H1 (cell line): ENCODE results near the gene WDR64. TPM values are rescaled to one million over a fixed set of nuclear protein-coding genes. Genes with fewer than 3 reads are reported as not detected.
"Not testable (repeated sequence)": the region's sequence is repeated elsewhere in the genome, so short reads cannot be mapped to it uniquely, and the experiment has no call there.

ENCODE experiments used
- CTCF ChIA-PET: fragments of 300-600 bp; sonication (Branson Sonifier 250); formaldehyde crosslinking; loops from one replicate; lab custom pipeline; 2021; ENCODE audit not compliant: partially characterized antibody; lab: Charles Lee
- POLR2A ChIA-PET: fragments of 300-600 bp; sonication (Branson Sonifier 250); formaldehyde crosslinking; loops from one replicate; lab custom pipeline; 2021; ENCODE audit warnings: inconsistent platforms; ENCODE audit not compliant: partially characterized antibody; lab: Charles Lee
- DNase-seq, 2 experiments: peaks; one replicate each; pipeline versions ENCODE4 v3.0.0 to v3.0.0-alpha.2; 2010 to 2022; ENCODE audit warnings: low spot score in 2 of 2, low read depth in 1 of 2, mixed read lengths in 1 of 2
- FAIRE-seq: peaks from 2 replicates; lab custom pipeline; 2011; peaks lifted over from hg19 to GRCh38; lab: Jason Lieb, UNC
- H2AFZ ChIP-seq: 2 replicates; pipeline ENCODE4 v1.8.1; 2012; ENCODE audit warnings: low read length, inconsistent platforms
- H2AK5ac ChIP-seq: 2 replicates; pipeline ENCODE4 v1.6.1; 2013; ENCODE audit warnings: low read depth, low read length
- H2BK120ac ChIP-seq: replicated peaks from 2 replicates; pipeline ENCODE3; 2013; ENCODE audit warnings: low read depth, low read length, inconsistent platforms
- H2BK12ac ChIP-seq: 2 replicates; pipeline ENCODE4 v1.6.1; 2013; ENCODE audit warnings: low read depth, low read length
- H2BK15ac ChIP-seq: 2 replicates; pipeline ENCODE4 v1.6.1; 2013; ENCODE audit warnings: low read length
- H2BK20ac ChIP-seq: 2 replicates; pipeline ENCODE4 v1.6.1; 2013; ENCODE audit warnings: low read length
- H2BK5ac ChIP-seq: 2 replicates; pipeline ENCODE4 v1.6.1; 2013; ENCODE audit warnings: low read depth, low read length
- H3K14ac ChIP-seq: 2 replicates; pipeline ENCODE4 v1.6.1; 2013; ENCODE audit warnings: inconsistent platforms; ENCODE audit not compliant: insufficient read length
- H3K18ac ChIP-seq: 2 replicates; pipeline ENCODE4 v1.6.1; 2013; ENCODE audit warnings: low read length; ENCODE audit errors: extremely low read depth
- H3K23ac ChIP-seq: 2 replicates; pipeline ENCODE4 v1.6.1; 2013; ENCODE audit warnings: inconsistent platforms; ENCODE audit not compliant: insufficient read length
- H3K23me2 ChIP-seq: 2 replicates; pipeline ENCODE4 v1.6.1; 2013; ENCODE audit warnings: low read depth, low read length
- H3K27ac ChIP-seq: 2 replicates; pipeline ENCODE4 v1.6.1; 2011; ENCODE audit warnings: low read depth, low read length, inconsistent platforms
- H3K27me3 ChIP-seq, 4 experiments: replicated peaks in 1 of 4; 1 replicate in 1 of 4; 2 replicates in 3 of 4; pipeline versions ENCODE4 v1.6.1 to v1.8.1; 2011 to 2013; ENCODE audit warnings: low read length in 3 of 4, mild to moderate bottlenecking in 3 of 4, inconsistent platforms in 2 of 4, mixed read lengths in 2 of 4, moderate library complexity in 1 of 4; ENCODE audit not compliant: control insufficient read depth in 3 of 4, insufficient read depth in 3 of 4; ENCODE audit errors: extremely low read depth in 1 of 4
- H3K36me3 ChIP-seq, 4 experiments: 2 replicates each; pipeline versions ENCODE4 v1.6.1 to v1.8.1; 2011 to 2013; ENCODE audit warnings: mild to moderate bottlenecking in 4 of 4, low read length in 3 of 4, moderate library complexity in 2 of 4, control low read depth in 1 of 4, inconsistent platforms in 1 of 4; ENCODE audit not compliant: insufficient read depth in 4 of 4, control insufficient read depth in 2 of 4
- H3K4ac ChIP-seq: replicated peaks from 2 replicates; pipeline ENCODE3; 2013; ENCODE audit warnings: low read length, low read depth, mixed read lengths, inconsistent platforms; ENCODE audit not compliant: insufficient read length
- H3K4me1 ChIP-seq, 4 experiments: replicated peaks in 1 of 4; 1 replicate in 1 of 4; 2 replicates in 3 of 4; pipeline versions ENCODE4 v1.6.1 to v1.8.1; 2011 to 2013; ENCODE audit warnings: low read length in 3 of 4, inconsistent platforms in 2 of 4, mixed read lengths in 1 of 4; ENCODE audit not compliant: insufficient read depth in 4 of 4, control insufficient read depth in 3 of 4
- H3K4me2 ChIP-seq, 2 experiments: 2 replicates each; pipeline versions ENCODE4 v1.6.1 to v1.8.1; 2011 to 2013; ENCODE audit warnings: low read depth in 2 of 2, low read length in 2 of 2, control low read depth in 1 of 2, inconsistent platforms in 1 of 2, mild to moderate bottlenecking in 1 of 2; ENCODE audit not compliant: insufficient read depth in 1 of 2
- H3K4me3 ChIP-seq, 4 experiments: fragments of 200-600, 300-600 bp in 1 of 4; sonication (generic), shearing (Covaris generic), sonication (Bioruptor Twin) in 1 of 4; 2 replicates each; pipeline versions ENCODE4 v1.5.1 to v1.8.1; 2011 to 2016; ENCODE audit warnings: low read length in 4 of 4, low read depth in 3 of 4, control low read depth in 2 of 4, inconsistent platforms in 2 of 4, mild to moderate bottlenecking in 2 of 4, mixed read lengths in 1 of 4, moderate library complexity in 1 of 4; ENCODE audit not compliant: insufficient read depth in 2 of 4; ENCODE audit errors: extremely low read depth in 1 of 4
- H3K56ac ChIP-seq: replicated peaks from 2 replicates; pipeline ENCODE3; 2013; ENCODE audit warnings: low read depth, mild to moderate bottlenecking, mixed read lengths, low read length, inconsistent platforms; ENCODE audit not compliant: insufficient read length
- H3K79me1 ChIP-seq: 2 replicates; pipeline ENCODE4 v1.6.1; 2013; ENCODE audit warnings: low read depth, low read length, control low read depth
- H3K79me2 ChIP-seq, 2 experiments: 2 replicates each; pipeline versions ENCODE4 v1.6.1 to v1.8.1; 2012 to 2013; ENCODE audit warnings: low read length in 2 of 2, mild to moderate bottlenecking in 2 of 2, inconsistent platforms in 1 of 2; ENCODE audit not compliant: insufficient read depth in 2 of 2, control insufficient read depth in 1 of 2
- H3K9ac ChIP-seq, 4 experiments: replicated peaks in 1 of 4; 1 replicate in 1 of 4; 2 replicates in 3 of 4; pipeline versions ENCODE4 v1.6.1 to v1.8.1; 2011 to 2013; ENCODE audit warnings: low read depth in 3 of 4, low read length in 3 of 4, control low read depth in 2 of 4, mild to moderate bottlenecking in 2 of 4, moderate library complexity in 2 of 4, inconsistent platforms in 1 of 4; ENCODE audit errors: extremely low read depth in 1 of 4
- H3K9me3 ChIP-seq, 2 experiments: 2 replicates each; pipeline versions ENCODE4 v1.6.1 to v1.8.1; 2012 to 2013; ENCODE audit warnings: mild to moderate bottlenecking in 2 of 2, moderate library complexity in 2 of 2, control low read depth in 1 of 2, inconsistent platforms in 1 of 2, low read depth in 1 of 2, low read length in 1 of 2, mixed read lengths in 1 of 2; ENCODE audit not compliant: insufficient read depth in 2 of 2
- H4K20me1 ChIP-seq, 2 experiments: replicated peaks in 1 of 2; 2 replicates each; pipeline versions ENCODE3 to v1.8.1; 2011 to 2013; ENCODE audit warnings: inconsistent platforms in 2 of 2, low read length in 2 of 2, mild to moderate bottlenecking in 1 of 2; ENCODE audit not compliant: insufficient read depth in 2 of 2, control insufficient read depth in 1 of 2
- H4K5ac ChIP-seq: 2 replicates; pipeline ENCODE4 v1.6.1; 2013; ENCODE audit warnings: low read length, low read depth, mixed read lengths, inconsistent platforms; ENCODE audit not compliant: insufficient read length
- H4K8ac ChIP-seq: 2 replicates; pipeline ENCODE4 v1.8.0; 2013; ENCODE audit warnings: mild to moderate bottlenecking, moderate library complexity, low read length, inconsistent platforms; ENCODE audit not compliant: insufficient read depth; ENCODE audit errors: extremely low read depth
- H4K91ac ChIP-seq: replicated peaks from 2 replicates; pipeline ENCODE3; 2013; ENCODE audit warnings: low read length, mixed read lengths, inconsistent platforms; ENCODE audit not compliant: insufficient read length
- WGBS, 2 experiments: shearing (Covaris generic) in 1 of 2; methylation state at CpG; one replicate each; pipeline versions ENCODE4 v1.1.6 to v1.1.7; 2013 to 2015; ENCODE audit warnings: low lambda C conversion rate in 2 of 2, mixed read lengths in 2 of 2, inconsistent platforms in 1 of 2, low coverage in 1 of 2, missing lambda C conversion rate in 1 of 2; ENCODE audit not compliant: insufficient replicate concordance in 2 of 2, insufficient coverage in 1 of 2, insufficient read length in 1 of 2; ENCODE audit errors: extremely low coverage in 1 of 2, missing lambda C conversion rate in 1 of 2; 5-methylcytosine and 5-hydroxymethylcytosine counted together
- polyA plus RNA-seq, 7 experiments: library from polyadenylated mRNA; depleted of rRNA in 3 of 7; stranded (reverse) in 5 of 7; unstranded in 2 of 7; fragments of >200 nt in 5 of 7; fragments of 200-250 nt in 2 of 7; gene quantifications; 1 replicate in 5 of 7; 2 replicates in 1 of 7; 4 replicates in 1 of 7; pipeline versions ENCODE4 v1.2.1 to v1.2.3, GENCODE V29; 2011 to 2013; ENCODE audit warnings: missing spikeins in 2 of 7, mixed read lengths in 2 of 7
- total RNA-seq: library from RNA; stranded (reverse); fragmentation: NEBNext Ultra II Directional; extraction: Animal tissue kit (Norgen Biotek cat#: 25700); gene quantifications from 2 replicates; pipeline ENCODE4 v1.2.1, GENCODE V29; 2021

Gene WDR64
- total and polyA plus RNA-seq, 2 of the 8 experiments (the other 6 are each of a cell fraction or from before 2014, with no cell fraction given), result 0.02 TPM; not detected in 1

DNA sequence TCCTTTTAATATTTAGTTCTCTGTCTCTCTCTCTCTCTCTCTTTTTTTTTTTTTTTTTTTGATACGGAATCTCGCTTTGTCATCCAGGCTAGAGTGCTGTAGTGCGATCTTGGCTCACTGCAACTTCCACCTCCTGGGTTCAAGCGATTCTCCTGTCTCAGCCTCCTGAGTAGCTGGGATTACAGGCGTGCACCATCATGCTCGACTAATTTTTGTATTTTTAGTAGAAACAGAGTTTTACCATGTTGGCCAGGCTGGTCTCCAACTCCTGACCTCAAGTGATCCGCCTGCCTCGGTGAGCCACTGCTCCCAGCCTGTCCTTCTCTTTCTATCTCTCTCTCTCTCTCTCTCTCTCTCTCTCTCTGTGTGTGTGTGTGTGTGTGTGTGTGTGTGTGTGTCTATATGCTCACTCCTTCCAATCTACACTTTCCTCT lies 83.4 kb downstream of the WDR64 start:
- H3K23ac ChIP-seq, H3K27me3 ChIP-seq, H4K5ac ChIP-seq, DNase-seq, H2BK12ac ChIP-seq, H2AK5ac ChIP-seq, H2BK120ac ChIP-seq, H3K36me3 ChIP-seq, H3K56ac ChIP-seq, H3K4me3 ChIP-seq, H3K14ac ChIP-seq, H4K8ac ChIP-seq, POLR2A ChIA-PET, H3K9me3 ChIP-seq, H3K23me2 ChIP-seq, H3K79me2 ChIP-seq, H3K9ac ChIP-seq, FAIRE-seq, H2BK5ac ChIP-seq, H3K79me1 ChIP-seq, H2AFZ ChIP-seq, H3K27ac ChIP-seq, H3K4ac ChIP-seq, H4K20me1 ChIP-seq, H3K4me1 ChIP-seq, H2BK15ac ChIP-seq, H2BK20ac ChIP-seq, H4K91ac ChIP-seq, H3K4me2 ChIP-seq, H3K18ac ChIP-seq: not testable (repeated sequence)
- 98% methylated on average over 5 of the region's 8 CpGs; no CpG with 5 or more reads in 1 of the 2 experiments for WGBS, 2 experiments
- CTCF ChIA-PET, result interaction anchor here (0.7 to 2.0 kb wide), 3 partner anchors 8 to 1156 kb away, joined by 3 to 5 read pairs (median 3); no protein-coding TSS in a partner anchor
